Activated CD4-positive, alpha-beta memory T cell treated with anti-CD3 and anti-CD28 coated beads, Interleukin-2, amount 10 ng/mL, durations not matched to agents 7 days and 5 days (primary cell): ENCODE data around the gene TRA2A. TPM values are rescaled to one million over a fixed set of nuclear protein-coding genes. Genes with fewer than 3 reads are reported as not detected.

ENCODE experiments used
- CTCF ChIA-PET: fragments of 350-600 bp; sonication (Branson Sonifier 250); formaldehyde crosslinking; loops from one replicate; lab custom pipeline; 2021; ENCODE audit warnings: antibody characterized with exemption, inconsistent platforms; lab: Charles Lee
- POLR2A ChIA-PET: fragments of 350-600 bp; sonication (Branson Sonifier 250); formaldehyde crosslinking; loops from one replicate; lab custom pipeline; 2021; ENCODE audit warnings: antibody characterized with exemption; lab: Charles Lee
- DNase-seq: peaks from one replicate; pipeline ENCODE4 v3.0.0-alpha.2; 2020
- H3K27ac Mint-ChIP-seq: one replicate; pipeline ENCODE4 v1.8.0; 2021; ENCODE audit warnings: mild to moderate bottlenecking, mixed read lengths
- H3K27me3 Mint-ChIP-seq: one replicate; pipeline ENCODE4 v1.8.0; 2021; ENCODE audit warnings: mixed read lengths
- H3K36me3 Mint-ChIP-seq: one replicate; pipeline ENCODE4 v1.8.0; 2021; ENCODE audit warnings: low read depth, mixed read lengths
- H3K4me1 Mint-ChIP-seq: one replicate; pipeline ENCODE4 v1.8.0; 2021; ENCODE audit warnings: mixed read lengths
- H3K4me3 Mint-ChIP-seq: one replicate; pipeline ENCODE4 v1.8.0; 2021; ENCODE audit warnings: mild to moderate bottlenecking, mixed read lengths
- H3K9me3 Mint-ChIP-seq: one replicate; pipeline ENCODE4 v1.8.0; 2021; ENCODE audit warnings: mixed read lengths
- total RNA-seq, 2 experiments: library from RNA; stranded (reverse); gene quantifications; one replicate each; pipeline ENCODE4 v1.2.3, GENCODE V29; 2021

TRA2A gene
- total RNA-seq, 2 experiments from 2014 or later = 98.1 to 104 TPM

DNA sequence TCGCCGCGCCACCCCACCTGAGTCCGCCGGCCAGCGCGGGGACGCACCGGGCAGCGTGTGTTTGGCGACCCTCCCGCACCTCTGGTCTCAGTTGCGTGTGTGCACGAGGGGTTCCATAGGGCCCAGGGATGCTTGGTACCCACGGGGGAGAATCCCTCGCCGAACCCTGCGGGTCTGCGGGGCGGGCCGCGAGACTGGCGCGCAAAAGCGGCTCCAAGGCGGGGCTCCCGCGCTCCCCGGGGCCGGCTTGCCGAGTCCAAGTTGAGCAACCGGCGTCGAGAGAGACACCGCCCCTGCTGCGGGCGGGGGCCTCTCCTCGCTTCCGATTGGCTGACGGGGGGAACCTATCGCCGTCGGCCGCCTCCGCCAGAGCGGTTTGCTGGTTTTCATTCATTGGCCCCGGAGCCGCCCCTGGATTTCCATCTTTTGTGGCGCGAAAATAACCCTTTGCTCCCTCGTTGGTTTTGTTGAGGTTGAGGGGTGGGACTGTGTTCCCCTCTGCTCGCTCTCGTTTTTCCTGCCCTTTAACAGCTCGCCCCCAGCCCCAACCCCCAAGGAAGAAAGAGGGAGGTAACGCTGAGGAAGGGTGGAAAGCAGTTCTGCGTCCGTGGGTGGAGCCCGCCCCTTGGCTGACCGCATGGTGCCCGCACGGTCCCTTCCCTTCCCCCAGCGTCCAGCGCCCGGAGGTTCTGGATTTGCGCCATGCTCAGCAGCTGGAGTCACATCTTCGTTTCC, 57.5 kb downstream of the TRA2A start:
- H3K36me3 Mint-ChIP-seq = peaks cover 4% of the 10 kb centered on the region
- no peak overlapping the region for H3K27ac Mint-ChIP-seq
- DNase-seq = peak; percentile 91
- CTCF ChIA-PET = interaction anchor here (1.7 kb wide), 1 partner anchor 202 kb away, joined by 7 read pairs; no protein-coding TSS in a partner anchor
- peaks cover 66% of the 10 kb centered on the region for H3K27me3 Mint-ChIP-seq
- H3K4me1 Mint-ChIP-seq = peaks cover 33% of the 10 kb centered on the region
- POLR2A ChIA-PET = interaction anchor here (0.7 to 2.4 kb wide), 4 partner anchors 11 to 175 kb away, joined by 3 to 7 read pairs (median 5); partner anchors contain the start of gene MALSU1
- peak overlapping the region; percentile 68 for H3K4me3 Mint-ChIP-seq
- H3K9me3 Mint-ChIP-seq = no peaks in the 10 kb centered on the region

DNA sequence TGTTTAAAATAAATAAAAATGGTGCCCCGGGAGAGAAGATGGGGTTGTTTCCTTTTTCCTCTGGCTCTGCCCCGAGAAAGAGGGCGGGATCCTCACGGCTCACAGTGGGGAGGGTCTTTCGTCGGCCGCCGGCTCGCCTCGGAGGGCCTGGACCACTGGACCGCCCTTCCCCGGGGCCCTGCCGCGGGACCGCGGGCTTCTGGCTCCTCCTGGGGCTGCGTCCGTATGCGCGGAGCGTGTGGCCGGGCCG, 58.0 kb downstream of the TRA2A start:
- no peak overlapping the region for H3K27ac Mint-ChIP-seq
- peak overlapping the region; percentile 43 for H3K4me3 Mint-ChIP-seq
- peaks cover 4% of the 10 kb centered on the region for H3K36me3 Mint-ChIP-seq
- peaks cover 66% of the 10 kb centered on the region for H3K27me3 Mint-ChIP-seq
- ChIA-PET POLR2A (interaction anchor here (1.3 to 2.4 kb wide), 3 partner anchors 11 to 174 kb away, joined by 7 to 9 read pairs (median 7); partner anchors contain the start of gene MALSU1), CTCF (interaction anchor here (1.2 to 1.7 kb wide), 2 partner anchors 12 to 201 kb away, joined by 4 to 7 read pairs; no protein-coding TSS in a partner anchor)
- no peak for DNase-seq
- H3K4me1 Mint-ChIP-seq = peaks cover 35% of the 10 kb centered on the region
- no peaks in the 10 kb centered on the region for H3K9me3 Mint-ChIP-seq

GRCh38 chr7:23472956-23473843, 58.6 kb downstream of the TRA2A start:
- CTCF ChIA-PET = interaction anchor here (0.9 to 1.7 kb wide), 6 partner anchors 9 to 201 kb away, joined by 3 to 7 read pairs (median 3); no protein-coding TSS in a partner anchor

DNA sequence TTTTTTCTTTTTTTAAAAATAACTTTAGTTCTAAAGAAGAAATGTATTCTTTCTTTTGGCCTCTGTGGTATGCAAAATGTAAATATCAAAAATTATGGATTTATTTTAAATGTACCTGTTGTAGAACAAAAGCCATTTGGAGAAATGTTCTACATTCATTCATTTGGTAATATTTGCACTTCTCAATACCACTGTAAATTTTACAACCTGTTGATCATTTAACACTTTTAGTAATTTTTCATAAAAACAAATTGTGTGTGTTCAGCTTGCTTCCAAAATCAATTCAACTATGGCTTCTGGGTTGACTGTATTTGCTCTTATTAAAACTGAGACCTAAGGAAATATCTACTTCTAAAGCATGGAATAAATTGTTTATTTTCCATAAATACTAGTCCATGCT, 59.2 kb downstream of the TRA2A start:
- H3K36me3 Mint-ChIP-seq = peaks cover 4% of the 10 kb centered on the region
- no peak for DNase-seq
- no peak overlapping the region for H3K4me3 Mint-ChIP-seq
- no peaks in the 10 kb centered on the region for H3K9me3 Mint-ChIP-seq
- CTCF ChIA-PET = interaction anchor here (0.9 to 1.7 kb wide), 6 partner anchors 10 to 200 kb away, joined by 3 to 7 read pairs (median 3); no protein-coding TSS in a partner anchor
- no peak overlapping the region for H3K27ac Mint-ChIP-seq
- H3K4me1 Mint-ChIP-seq = peaks cover 44% of the 10 kb centered on the region
- peaks cover 71% of the 10 kb centered on the region for H3K27me3 Mint-ChIP-seq
- POLR2A ChIA-PET = interaction anchor here (1.3 to 2.4 kb wide), 5 partner anchors 9 to 1653 kb away, joined by 3 to 9 read pairs (median 7); partner anchors contain the start of genes CYCS and MALSU1

More at GRCh38 chr7:23472956-23473843, 58.6 kb downstream of the TRA2A start:
- POLR2A ChIA-PET = interaction anchor here (0.6 to 2.4 kb wide), 7 partner anchors 10 to 1652 kb away, joined by 3 to 9 read pairs (median 7); partner anchors contain the start of genes CYCS and MALSU1
- Mint-ChIP-seq H3K27ac (no peak overlapping the region), H3K36me3 (peaks cover 4% of the 10 kb centered on the region), H3K4me3 (peak overlapping the region; percentile 43), H3K27me3 (peaks cover 66% of the 10 kb centered on the region), H3K9me3 (no peaks in the 10 kb centered on the region), H3K4me1 (peaks cover 38% of the 10 kb centered on the region)
- DNase-seq = no peak

GRCh38 chr7:23472046-23472445, 59.7 kb downstream of the TRA2A start:
- POLR2A ChIA-PET = interaction anchor here (1.3 to 2.0 kb wide), 3 partner anchors 18 to 1653 kb away, joined by 3 to 7 read pairs (median 7); partner anchors contain the start of genes CYCS and MALSU1
- no peak for DNase-seq
- peaks cover 4% of the 10 kb centered on the region for H3K36me3 Mint-ChIP-seq
- H3K27me3 Mint-ChIP-seq = peaks cover 72% of the 10 kb centered on the region
- no peaks in the 10 kb centered on the region for H3K9me3 Mint-ChIP-seq
- no peak overlapping the region for H3K27ac Mint-ChIP-seq
- H3K4me1 Mint-ChIP-seq = peaks cover 49% of the 10 kb centered on the region
- H3K4me3 Mint-ChIP-seq = no peak overlapping the region
- CTCF ChIA-PET = interaction anchor here (1.2 kb wide), 2 partner anchors 9 to 59 kb away, joined by 3 read pairs; no protein-coding TSS in a partner anchor

DNA sequence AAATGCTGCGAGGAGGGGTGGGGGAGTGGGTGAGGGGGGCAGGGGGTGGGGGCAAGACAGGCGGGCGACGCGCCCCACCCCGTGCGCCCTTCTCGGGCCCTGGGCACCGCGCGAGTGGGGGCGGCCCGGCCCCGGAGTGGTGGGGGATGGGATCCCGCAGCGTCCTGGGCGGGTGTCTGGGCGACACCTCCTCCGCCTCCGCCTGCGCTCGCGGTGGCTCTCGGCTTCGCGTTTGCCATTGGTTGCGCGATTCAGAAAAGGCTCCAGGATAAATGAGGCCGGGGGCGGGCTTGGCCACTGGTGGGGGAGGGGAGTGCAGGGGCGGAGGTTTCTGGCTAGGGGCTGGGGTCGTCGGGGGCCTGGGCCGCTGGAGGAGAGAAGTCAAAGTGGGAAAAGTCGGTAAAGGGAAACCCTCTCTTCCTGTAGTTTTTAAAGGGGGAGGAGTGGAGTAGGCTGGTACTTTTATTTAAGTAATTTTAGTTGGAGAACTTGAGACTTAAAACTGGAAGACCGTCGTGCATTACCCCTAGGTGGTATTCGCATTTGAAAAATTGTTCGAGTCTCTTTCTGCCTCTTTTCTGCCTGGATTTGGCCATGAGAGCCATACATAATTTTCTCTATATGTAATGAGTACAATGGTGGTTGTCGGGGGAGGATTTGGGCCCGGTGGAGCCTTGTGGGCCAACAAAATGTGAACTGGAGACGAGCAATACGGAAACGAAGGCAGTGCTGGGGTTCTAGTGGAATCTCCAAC, 60.5 kb downstream of the TRA2A start:
- ChIA-PET CTCF (no interaction called here), POLR2A (no interaction called here)
- DNase-seq = peak; percentile 62
- peak overlapping the region; percentile 81 for H3K4me3 Mint-ChIP-seq
- H3K27me3 Mint-ChIP-seq = peaks cover 71% of the 10 kb centered on the region
- no peaks in the 10 kb centered on the region for H3K9me3 Mint-ChIP-seq
- no peak overlapping the region for H3K27ac Mint-ChIP-seq
- H3K4me1 Mint-ChIP-seq = peaks cover 50% of the 10 kb centered on the region
- peaks cover 4% of the 10 kb centered on the region for H3K36me3 Mint-ChIP-seq

DNA sequence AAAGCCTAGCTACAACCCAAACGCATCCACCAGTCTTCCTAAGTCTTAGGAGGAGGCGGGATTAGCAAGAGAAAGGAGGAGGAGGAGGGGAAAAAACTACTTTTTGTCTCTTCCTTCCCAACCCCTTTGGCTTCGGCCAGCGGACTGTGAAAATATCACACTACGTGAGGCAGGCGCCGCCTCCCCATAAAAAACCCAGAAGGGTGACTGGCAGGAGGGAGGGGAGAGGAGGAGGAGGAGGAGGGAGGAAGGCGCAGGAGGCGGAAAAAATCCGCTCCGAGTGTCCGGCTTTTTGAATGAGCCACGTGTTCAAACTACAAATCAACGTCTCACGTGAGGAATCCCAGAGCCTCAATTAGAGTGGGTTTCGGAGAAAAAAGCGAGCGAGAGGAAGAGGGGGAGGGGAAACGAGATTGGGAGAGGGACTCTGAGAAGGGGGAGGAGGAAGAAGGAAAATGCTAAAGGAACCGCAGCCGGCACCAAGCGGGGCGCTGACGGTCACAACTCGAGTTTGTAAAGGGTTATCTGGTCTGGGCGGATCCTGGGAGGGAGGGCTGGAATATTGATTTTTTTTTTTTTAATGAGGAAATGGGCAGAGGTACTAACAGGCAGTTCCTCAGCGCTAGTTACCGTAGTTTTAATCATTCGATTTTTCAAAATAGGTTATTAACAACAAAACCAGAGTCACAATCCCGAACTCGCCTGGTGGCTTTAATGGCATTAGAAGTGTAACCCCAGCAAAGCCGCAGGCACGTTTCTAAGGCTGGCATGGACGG, 61.3 kb downstream of the TRA2A start, which contains the start of gene IGF2BP3:
Gene IGF2BP3, minus strand, starts transcription at position 162 of the 776 bp plus-strand sequence. CDS start 381 bp downstream, outside the sequence.
- Mint-ChIP-seq H3K9me3 (no peaks in the 10 kb centered on the region), H3K4me1 (peaks cover 50% of the 10 kb centered on the region), H3K4me3 (peak within 1 kb of the TSS; percentile 81), H3K27me3 (peaks cover 76% of the 10 kb centered on the region), H3K27ac (peak within 1 kb of the TSS; percentile 23), H3K36me3 (peaks cover 4% of the 10 kb centered on the region)
- peak; percentile 39 for DNase-seq
- ChIA-PET CTCF (interaction anchor here (1.6 kb wide), 1 partner anchor 198 kb away, joined by 6 read pairs; no protein-coding TSS in a partner anchor), POLR2A (interaction anchor here (0.9 to 1.2 kb wide), 2 partner anchors 9 to 69 kb away, joined by 4 read pairs; no protein-coding TSS in a partner anchor)

- Mint-ChIP-seq H3K9me3 (no peaks in the 10 kb centered on the region), H3K27ac (no peak overlapping the region), H3K27me3 (peaks cover 77% of the 10 kb centered on the region), H3K4me3 (peak overlapping the region; percentile 81), H3K36me3 (peaks cover 4% of the 10 kb centered on the region), H3K4me1 (peaks cover 46% of the 10 kb centered on the region)
- ChIA-PET POLR2A (interaction anchor here (0.9 to 1.2 kb wide), 3 partner anchors 10 to 70 kb away, joined by 3 to 4 read pairs (median 4); no protein-coding TSS in a partner anchor), CTCF (interaction anchor here (1.6 kb wide), 1 partner anchor 197 kb away, joined by 6 read pairs; no protein-coding TSS in a partner anchor)
- DNase-seq = no peak
Measured at GRCh38 chr7:23469961-23470250, 61.9 kb downstream of the TRA2A start.

GRCh38 chr7:23469150-23469960, 62.4 kb downstream of the TRA2A start:
- Mint-ChIP-seq H3K4me3 (peak overlapping the region; percentile 39), H3K9me3 (no peaks in the 10 kb centered on the region), H3K4me1 (peaks cover 41% of the 10 kb centered on the region), H3K36me3 (peaks cover under 1% of the 10 kb centered on the region), H3K27ac (no peak overlapping the region), H3K27me3 (peaks cover 74% of the 10 kb centered on the region)
- POLR2A ChIA-PET = interaction anchor here (0.9 to 1.2 kb wide), 3 partner anchors 10 to 71 kb away, joined by 3 to 4 read pairs (median 4); no protein-coding TSS in a partner anchor
- peak; percentile 31 for DNase-seq
- CTCF ChIA-PET = interaction anchor here (1.6 kb wide), 1 partner anchor 196 kb away, joined by 6 read pairs; no protein-coding TSS in a partner anchor

DNA sequence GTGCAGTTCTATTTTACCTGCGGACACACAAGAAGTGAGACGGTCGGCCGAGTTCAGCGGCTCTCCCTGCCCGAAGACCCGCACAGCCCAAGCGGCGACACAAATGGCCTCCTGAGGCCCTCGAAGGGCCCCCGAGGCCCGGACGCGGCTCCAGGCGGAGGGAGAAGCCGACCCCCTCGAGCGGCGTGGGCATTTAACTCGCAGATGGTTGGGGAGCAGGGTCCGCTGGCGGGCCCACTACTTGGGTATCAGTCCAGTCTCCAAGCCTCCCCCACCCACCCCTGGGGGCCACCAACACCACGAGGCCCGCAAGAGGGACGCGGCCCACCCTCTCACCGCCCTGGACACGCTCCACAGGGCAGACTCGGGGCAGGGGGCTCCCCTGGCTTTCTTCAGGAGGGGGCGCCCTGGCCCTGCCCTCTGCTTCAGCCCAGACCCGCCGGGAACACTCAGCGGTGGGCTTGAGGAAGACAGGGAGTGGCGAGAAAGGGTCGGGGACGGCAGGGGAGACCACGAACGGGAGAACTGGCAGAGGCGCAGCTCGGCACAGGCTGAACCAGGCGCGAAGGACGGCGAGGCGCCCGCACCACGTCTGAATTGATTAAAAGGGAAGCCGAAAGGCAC, 63.1 kb downstream of the TRA2A start:
- no peaks in the 10 kb centered on the region for H3K9me3 Mint-ChIP-seq
- no peak for DNase-seq
- no peak overlapping the region for H3K27ac Mint-ChIP-seq
- H3K36me3 Mint-ChIP-seq = no peaks in the 10 kb centered on the region
- ChIA-PET POLR2A (interaction anchor here (1.2 to 1.5 kb wide), 2 partner anchors 22 to 56 kb away, joined by 3 to 5 read pairs; no protein-coding TSS in a partner anchor), CTCF (interaction anchor here (1.1 kb wide), 1 partner anchor 111 kb away, joined by 4 read pairs; no protein-coding TSS in a partner anchor)
- peak overlapping the region; percentile 62 for H3K4me3 Mint-ChIP-seq
- peaks cover 78% of the 10 kb centered on the region for H3K27me3 Mint-ChIP-seq
- peaks cover 39% of the 10 kb centered on the region for H3K4me1 Mint-ChIP-seq
